ENCODE data around the gene ATP2B2.
A peak's percentile ranks its signal among the peaks of the same experiment; 100 is the strongest.

ATP2B2 gene

GRCh38 chr3:10549617-10550230 is 44.3 kb upstream of the ATP2B2 start:
- DNase-seq (ENCODE audit: low spot score) = no peak
- WGBS, 2 donors (ENCODE audit: extremely low coverage in 2 of 2, insufficient read length in 2 of 2, insufficient replicate concordance in 1 of 2) = no CpG with 5 or more reads among the region's 2 CpGs
- no peak overlapping the region for H2BK120ac ChIP-seq (ENCODE audit: low read depth, low read length)

GRCh38 chr3:10548992-10549391 is 43.6 kb upstream of the ATP2B2 start:
- Histone ChIP-seq H4K8ac (ENCODE audit: low read depth, low read length) (no peak overlapping the region), H3K27ac (replicated peaks; ENCODE audit: low read length) (no peak overlapping the region), H3K9me3 (replicated peaks in 1 of 2; ENCODE audit: control insufficient read depth in 2 of 2, insufficient read depth in 1 of 2, low read depth in 1 of 2, low read length in 2 of 2) (no peaks in the 10 kb centered on the region), H3K18ac (ENCODE audit: low read length) (no peak overlapping the region), H2BK5ac (ENCODE audit: low read length) (no peak overlapping the region), H3K23ac (ENCODE audit: low read depth, low read length, poor library complexity) (no peak overlapping the region), H2BK12ac (ENCODE audit: low read length) (no peak overlapping the region), H2AFZ (ENCODE audit: low read length) (no peak overlapping the region), H3K14ac (ENCODE audit: low read length) (no peak overlapping the region), H3K9ac (ENCODE audit: low read depth, low read length, poor library complexity) (no peak overlapping the region), H3K27me3 (ENCODE audit: control insufficient read depth in 3 of 3, insufficient read depth in 3 of 3, low read depth in 1 of 3, low read length in 3 of 3) (no peaks in the 10 kb centered on the region), H3K36me3 (replicated peaks in 1 of 2; ENCODE audit: control insufficient read depth in 2 of 2, insufficient read depth in 2 of 2, low read length in 2 of 2) (no peaks in the 10 kb centered on the region), H3K4me1 (ENCODE audit: control insufficient read depth in 2 of 2, insufficient read depth in 1 of 2, low read depth in 1 of 2, low read length in 2 of 2) (peaks cover 6 to 18% of the 10 kb centered on the region in 2 donors), H2BK15ac (ENCODE audit: low read length) (no peak overlapping the region), H3K4me3 (ENCODE audit: low read length in 2 of 2) (no peak overlapping the region), H3K79me1 (ENCODE audit: low read depth, low read length) (no peaks in the 10 kb centered on the region), H2AK5ac (ENCODE audit: low read depth, low read length) (no peak overlapping the region), H4K91ac (ENCODE audit: low read depth, low read length, poor library complexity) (no peak overlapping the region), H3K4ac (ENCODE audit: low read length) (no peak overlapping the region), H2BK120ac (ENCODE audit: low read depth, low read length) (no peak overlapping the region), H3K4me2 (ENCODE audit: insufficient read depth, low read length, poor library complexity, severe bottlenecking) (no peak overlapping the region)
- no peak for DNase-seq (ENCODE audit: low spot score)

More at GRCh38 chr3:10549617-10550230, 44.3 kb upstream of the ATP2B2 start:
- no peaks in the 10 kb centered on the region for H3K9me3 ChIP-seq (replicated peaks in 1 of 2; ENCODE audit: control insufficient read depth in 2 of 2, insufficient read depth in 1 of 2, low read depth in 1 of 2, low read length in 2 of 2)
- no peak overlapping the region for H3K18ac ChIP-seq (ENCODE audit: low read length)
- no peak overlapping the region for H2AFZ ChIP-seq (ENCODE audit: low read length)
- H3K36me3 ChIP-seq (replicated peaks in 1 of 2; ENCODE audit: control insufficient read depth in 2 of 2, insufficient read depth in 2 of 2, low read length in 2 of 2) = no peaks in the 10 kb centered on the region
- H3K9ac ChIP-seq (ENCODE audit: low read depth, low read length, poor library complexity) = no peak overlapping the region
- no peak overlapping the region for H3K4ac ChIP-seq (ENCODE audit: low read length)
- H2BK12ac ChIP-seq (ENCODE audit: low read length) = no peak overlapping the region
- no peaks in the 10 kb centered on the region for H3K79me1 ChIP-seq (ENCODE audit: low read depth, low read length)
- peaks cover 12 to 23% of the 10 kb centered on the region in 2 donors for H3K4me1 ChIP-seq (ENCODE audit: control insufficient read depth in 2 of 2, insufficient read depth in 1 of 2, low read depth in 1 of 2, low read length in 2 of 2)
- no peak overlapping the region for H3K27ac ChIP-seq (replicated peaks; ENCODE audit: low read length)
- H3K23ac ChIP-seq (ENCODE audit: low read depth, low read length, poor library complexity) = no peak overlapping the region
- H2BK5ac ChIP-seq (ENCODE audit: low read length) = no peak overlapping the region
- H3K4me3 ChIP-seq (ENCODE audit: low read length in 2 of 2) = no peak overlapping the region
- no peaks in the 10 kb centered on the region for H3K27me3 ChIP-seq (ENCODE audit: control insufficient read depth in 3 of 3, insufficient read depth in 3 of 3, low read depth in 1 of 3, low read length in 3 of 3)
- no peak overlapping the region for H2BK15ac ChIP-seq (ENCODE audit: low read length)
- no peak overlapping the region for H3K14ac ChIP-seq (ENCODE audit: low read length)
- no peak overlapping the region for H4K91ac ChIP-seq (ENCODE audit: low read depth, low read length, poor library complexity)
- no peak overlapping the region for H3K4me2 ChIP-seq (ENCODE audit: insufficient read depth, low read length, poor library complexity, severe bottlenecking)
- H2AK5ac ChIP-seq (ENCODE audit: low read depth, low read length) = no peak overlapping the region
- no peak overlapping the region for H4K8ac ChIP-seq (ENCODE audit: low read depth, low read length)

GRCh38 chr3:10547841-10548783 is 42.7 kb upstream of the ATP2B2 start:
- H2AK5ac ChIP-seq (ENCODE audit: low read depth, low read length) = no peak overlapping the region
- H3K23ac ChIP-seq (ENCODE audit: low read depth, low read length, poor library complexity) = no peak overlapping the region
- no CpG with 5 or more reads among the region's 6 CpGs for WGBS, 2 donors (ENCODE audit: extremely low coverage in 2 of 2, insufficient read length in 2 of 2, insufficient replicate concordance in 1 of 2)
- no peak overlapping the region for H3K27ac ChIP-seq (replicated peaks; ENCODE audit: low read length)
- no peak overlapping the region for H3K4me2 ChIP-seq (ENCODE audit: insufficient read depth, low read length, poor library complexity, severe bottlenecking)
- no peak overlapping the region for H2AFZ ChIP-seq (ENCODE audit: low read length)
- no peak overlapping the region for H3K4ac ChIP-seq (ENCODE audit: low read length)
- no peaks in the 10 kb centered on the region for H3K27me3 ChIP-seq (ENCODE audit: control insufficient read depth in 3 of 3, insufficient read depth in 3 of 3, low read depth in 1 of 3, low read length in 3 of 3)
- no peak overlapping the region for H3K4me3 ChIP-seq (ENCODE audit: low read length in 2 of 2)
- H2BK5ac ChIP-seq (ENCODE audit: low read length) = no peak overlapping the region
- peaks cover under 1 to 16% of the 10 kb centered on the region in 2 donors for H3K4me1 ChIP-seq (ENCODE audit: control insufficient read depth in 2 of 2, insufficient read depth in 1 of 2, low read depth in 1 of 2, low read length in 2 of 2)
- H3K18ac ChIP-seq (ENCODE audit: low read length) = peak overlapping the region; percentile 20
- H3K9ac ChIP-seq (ENCODE audit: low read depth, low read length, poor library complexity) = no peak overlapping the region
- no peak overlapping the region for H4K91ac ChIP-seq (ENCODE audit: low read depth, low read length, poor library complexity)
- H3K36me3 ChIP-seq (replicated peaks in 1 of 2; ENCODE audit: control insufficient read depth in 2 of 2, insufficient read depth in 2 of 2, low read length in 2 of 2) = no peaks in the 10 kb centered on the region
- no peaks in the 10 kb centered on the region for H3K9me3 ChIP-seq (replicated peaks in 1 of 2; ENCODE audit: control insufficient read depth in 2 of 2, insufficient read depth in 1 of 2, low read depth in 1 of 2, low read length in 2 of 2)
- H2BK15ac ChIP-seq (ENCODE audit: low read length) = no peak overlapping the region
- no peak overlapping the region for H2BK12ac ChIP-seq (ENCODE audit: low read length)
- H3K79me1 ChIP-seq (ENCODE audit: low read depth, low read length) = no peaks in the 10 kb centered on the region
- H2BK120ac ChIP-seq (ENCODE audit: low read depth, low read length) = no peak overlapping the region
- no peak overlapping the region for H4K8ac ChIP-seq (ENCODE audit: low read depth, low read length)
- H3K14ac ChIP-seq (ENCODE audit: low read length) = no peak overlapping the region
- no peak for DNase-seq (ENCODE audit: low spot score)

GRCh38 chr3:10547413-10547812 is 42.0 kb upstream of the ATP2B2 start:
- peaks cover 0 to 11% of the 10 kb centered on the region in 2 donors for H3K4me1 ChIP-seq (ENCODE audit: control insufficient read depth in 2 of 2, insufficient read depth in 1 of 2, low read depth in 1 of 2, low read length in 2 of 2)
- H3K4ac ChIP-seq (ENCODE audit: low read length) = no peak overlapping the region
- no peak overlapping the region for H2BK15ac ChIP-seq (ENCODE audit: low read length)
- H2AK5ac ChIP-seq (ENCODE audit: low read depth, low read length) = no peak overlapping the region
- no peak overlapping the region for H3K18ac ChIP-seq (ENCODE audit: low read length)
- no peak overlapping the region for H3K27ac ChIP-seq (replicated peaks; ENCODE audit: low read length)
- H3K9ac ChIP-seq (ENCODE audit: low read depth, low read length, poor library complexity) = no peak overlapping the region
- H2AFZ ChIP-seq (ENCODE audit: low read length) = no peak overlapping the region
- H2BK120ac ChIP-seq (ENCODE audit: low read depth, low read length) = no peak overlapping the region
- no peaks in the 10 kb centered on the region for H3K36me3 ChIP-seq (replicated peaks in 1 of 2; ENCODE audit: control insufficient read depth in 2 of 2, insufficient read depth in 2 of 2, low read length in 2 of 2)
- H3K79me1 ChIP-seq (ENCODE audit: low read depth, low read length) = no peaks in the 10 kb centered on the region
- no peaks in the 10 kb centered on the region for H3K27me3 ChIP-seq (ENCODE audit: control insufficient read depth in 3 of 3, insufficient read depth in 3 of 3, low read depth in 1 of 3, low read length in 3 of 3)
- H4K91ac ChIP-seq (ENCODE audit: low read depth, low read length, poor library complexity) = no peak overlapping the region
- no peak overlapping the region for H3K23ac ChIP-seq (ENCODE audit: low read depth, low read length, poor library complexity)
- no peak overlapping the region for H3K4me2 ChIP-seq (ENCODE audit: insufficient read depth, low read length, poor library complexity, severe bottlenecking)
- no peak overlapping the region for H3K4me3 ChIP-seq (ENCODE audit: low read length in 2 of 2)
- H3K9me3 ChIP-seq (replicated peaks in 1 of 2; ENCODE audit: control insufficient read depth in 2 of 2, insufficient read depth in 1 of 2, low read depth in 1 of 2, low read length in 2 of 2) = no peaks in the 10 kb centered on the region
- H3K14ac ChIP-seq (ENCODE audit: low read length) = no peak overlapping the region
- no peak for DNase-seq (ENCODE audit: low spot score)
- no peak overlapping the region for H4K8ac ChIP-seq (ENCODE audit: low read depth, low read length)
- no CpG with 5 or more reads among the region's 7 CpGs for WGBS, 2 donors (ENCODE audit: extremely low coverage in 2 of 2, insufficient read length in 2 of 2, insufficient replicate concordance in 1 of 2)
- no peak overlapping the region for H2BK12ac ChIP-seq (ENCODE audit: low read length)
- H2BK5ac ChIP-seq (ENCODE audit: low read length) = no peak overlapping the region
